ENCODE results near the gene KNTC1.
"Not testable (repeated sequence)": the region's sequence is repeated elsewhere in the genome, so short reads cannot be mapped to it uniquely, and the experiment has no call there.

Gene KNTC1

GRCh38 chr12:122563361-122563760 lies 36.3 kb downstream of the KNTC1 start:
- DNase-seq (ENCODE audit: low read depth): no peak
- TF ChIP-seq, protein P1, sequence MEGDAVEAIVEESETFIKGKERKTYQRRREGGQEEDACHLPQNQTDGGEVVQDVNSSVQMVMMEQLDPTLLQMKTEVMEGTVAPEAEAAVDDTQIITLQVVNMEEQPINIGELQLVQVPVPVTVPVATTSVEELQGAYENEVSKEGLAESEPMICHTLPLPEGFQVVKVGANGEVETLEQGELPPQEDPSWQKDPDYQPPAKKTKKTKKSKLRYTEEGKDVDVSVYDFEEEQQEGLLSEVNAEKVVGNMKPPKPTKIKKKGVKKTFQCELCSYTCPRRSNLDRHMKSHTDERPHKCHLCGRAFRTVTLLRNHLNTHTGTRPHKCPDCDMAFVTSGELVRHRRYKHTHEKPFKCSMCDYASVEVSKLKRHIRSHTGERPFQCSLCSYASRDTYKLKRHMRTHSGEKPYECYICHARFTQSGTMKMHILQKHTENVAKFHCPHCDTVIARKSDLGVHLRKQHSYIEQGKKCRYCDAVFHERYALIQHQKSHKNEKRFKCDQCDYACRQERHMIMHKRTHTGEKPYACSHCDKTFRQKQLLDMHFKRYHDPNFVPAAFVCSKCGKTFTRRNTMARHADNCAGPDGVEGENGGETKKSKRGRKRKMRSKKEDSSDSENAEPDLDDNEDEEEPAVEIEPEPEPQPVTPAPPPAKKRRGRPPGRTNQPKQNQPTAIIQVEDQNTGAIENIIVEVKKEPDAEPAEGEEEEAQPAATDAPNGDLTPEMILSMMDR (IDR thresholded peaks at IDR 0.05; ENCODE audit: insufficient read depth, low read depth, low read length, missing control alignments): no peak
- H3K4me3 ChIP-seq (ENCODE audit: low read depth, low read length): no peak overlapping the region

DNA sequence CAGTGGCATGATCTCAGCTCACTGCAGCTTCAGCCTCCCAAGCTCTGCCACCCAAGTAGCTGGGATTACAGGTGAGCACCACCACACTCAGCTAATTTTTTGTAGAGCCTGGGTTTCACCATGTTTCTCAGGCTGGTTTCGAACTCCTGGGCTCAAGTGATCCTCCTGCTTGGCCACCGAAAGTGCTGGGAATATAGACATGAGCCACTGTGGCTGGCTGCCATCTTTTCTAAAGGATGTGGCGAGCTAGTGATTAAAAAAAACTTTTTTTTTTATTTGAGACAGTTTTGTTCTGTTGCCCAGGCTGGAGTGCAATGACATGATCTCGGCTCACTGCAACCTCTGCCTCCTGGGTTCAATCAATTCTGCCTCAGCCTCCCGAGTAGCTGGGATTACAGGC lies 39.8 kb downstream of the KNTC1 start:
- not testable (repeated sequence) for DNase-seq (ENCODE audit: low read depth)

DNA sequence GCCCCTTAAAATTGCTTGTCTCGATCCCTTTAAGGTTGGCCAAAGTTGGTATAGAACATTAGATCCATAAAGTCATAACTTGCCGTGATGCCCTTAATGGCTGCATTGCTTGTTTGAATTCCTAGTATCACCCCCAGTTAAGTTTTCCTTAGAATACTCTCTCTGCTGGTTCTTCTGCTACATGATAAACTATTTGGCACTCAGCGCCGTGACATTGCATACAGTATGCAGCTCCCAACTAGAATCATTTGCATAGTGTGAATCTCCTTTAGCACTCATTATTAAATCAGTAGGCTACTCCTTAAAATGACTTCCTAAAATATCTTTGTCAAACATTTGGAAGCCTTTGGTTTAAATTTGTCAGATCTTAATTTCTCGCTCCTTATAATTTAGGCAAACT lies 42.2 kb downstream of the KNTC1 start:
- no peak overlapping the region for H3K4me3 ChIP-seq (ENCODE audit: low read depth, low read length)
- TF ChIP-seq, protein P1 (IDR thresholded peaks at IDR 0.05; ENCODE audit: insufficient read depth, low read depth, low read length, missing control alignments): no peak
- DNase-seq (ENCODE audit: low read depth): no peak

More for the DNA sequence above, 39.8 kb downstream of the KNTC1 start:
- H3K4me3 ChIP-seq (ENCODE audit: low read depth, low read length): not testable (repeated sequence)

DNA sequence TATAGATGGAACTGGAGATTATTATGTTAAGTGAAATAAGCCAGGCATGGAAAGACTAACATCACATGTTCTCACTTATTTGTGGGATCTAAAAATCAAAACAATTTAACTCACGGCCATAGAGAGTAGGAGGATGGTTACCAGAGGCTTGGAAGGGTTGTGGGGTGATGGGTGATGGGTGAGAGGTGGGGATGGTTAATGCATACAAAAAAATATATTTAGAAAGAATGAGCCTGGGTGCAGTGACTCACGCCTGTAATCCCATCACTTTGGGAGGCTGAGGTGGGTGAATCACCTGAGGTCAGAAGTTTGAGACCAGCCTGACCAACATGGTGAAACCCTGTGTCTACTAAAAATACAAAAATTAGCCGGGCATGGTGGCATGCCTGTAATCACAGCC lies 43.0 kb downstream of the KNTC1 start:
- not testable (repeated sequence) for DNase-seq (ENCODE audit: low read depth)

GRCh38 chr12:122571821-122572220 lies 44.8 kb downstream of the KNTC1 start:
- TF ChIP-seq, protein P1 (IDR thresholded peaks at IDR 0.05; ENCODE audit: insufficient read depth, low read depth, low read length, missing control alignments): no peak
- DNase-seq (ENCODE audit: low read depth): no peak
- H3K4me3 ChIP-seq (ENCODE audit: low read depth, low read length): no peak overlapping the region

More for the DNA sequence above, 43.0 kb downstream of the KNTC1 start:
- H3K4me3 ChIP-seq (ENCODE audit: low read depth, low read length): not testable (repeated sequence)

- not testable (repeated sequence) for DNase-seq (ENCODE audit: low read depth); H3K4me3 ChIP-seq (ENCODE audit: low read depth, low read length)
Observed at GRCh38 chr12:122583294-122583693, 56.2 kb downstream of the KNTC1 start.

DNA sequence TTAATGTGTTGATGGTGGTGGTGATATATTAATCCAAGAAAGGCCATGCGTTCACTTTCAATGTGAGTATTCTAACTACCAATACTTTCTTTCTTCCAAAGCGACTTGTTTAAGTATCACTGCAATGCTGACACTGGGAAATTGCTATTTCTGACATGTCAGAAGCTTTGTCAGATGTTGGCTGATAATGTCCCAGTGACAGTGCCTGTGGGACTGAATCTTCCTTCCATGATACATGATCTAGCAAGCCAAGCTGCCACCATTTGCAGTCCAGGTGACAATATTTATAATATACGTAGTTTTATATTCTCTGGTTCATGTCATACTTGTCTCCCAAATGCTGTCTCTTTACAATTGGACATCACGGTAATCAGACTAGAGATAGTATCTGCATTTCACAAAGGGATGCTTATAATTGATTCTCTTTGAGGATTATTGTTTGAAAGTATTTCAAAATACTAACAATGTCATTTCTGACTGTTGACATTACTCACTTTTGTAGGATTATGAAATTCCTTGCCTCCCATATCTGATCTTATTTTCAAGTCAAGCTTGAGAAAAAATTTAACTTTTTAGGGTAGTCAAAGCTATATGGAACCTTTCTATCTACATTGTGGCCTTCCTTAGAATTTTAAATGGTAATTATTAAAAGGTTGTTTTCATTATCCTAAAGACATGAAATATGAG lies 57.3 kb downstream of the KNTC1 start:
- DNase-seq (ENCODE audit: low read depth): no peak
- H3K4me3 ChIP-seq (ENCODE audit: low read depth, low read length): no peak overlapping the region
- TF ChIP-seq, protein P1 (IDR thresholded peaks at IDR 0.05; ENCODE audit: insufficient read depth, low read depth, low read length, missing control alignments): no peak

DNA sequence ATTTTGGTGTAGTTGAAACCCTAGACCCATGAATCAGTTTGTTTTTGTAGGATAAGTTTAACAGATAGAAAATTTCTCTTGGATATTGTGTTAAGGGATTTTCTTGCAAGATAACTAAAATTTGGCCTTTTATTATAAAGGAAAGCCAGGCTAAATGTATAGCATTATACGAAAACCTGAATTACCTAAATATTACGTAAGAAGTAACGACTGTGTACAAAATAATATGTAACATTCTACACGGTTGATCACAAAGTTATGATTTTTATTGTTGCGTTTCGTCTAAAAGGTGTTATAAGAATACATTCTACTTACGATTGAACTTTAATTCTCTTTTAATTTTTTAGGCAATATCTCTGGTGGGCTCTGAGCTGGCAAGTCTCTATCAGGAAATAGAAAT lies 63.9 kb downstream of the KNTC1 start:
- DNase-seq (ENCODE audit: low read depth): no peak
- TF ChIP-seq, protein P1 (IDR thresholded peaks at IDR 0.05; ENCODE audit: insufficient read depth, low read depth, low read length, missing control alignments): no peak

GRCh38 chr12:122591966-122592365 lies 64.9 kb downstream of the KNTC1 start:
- H3K4me3 ChIP-seq (ENCODE audit: low read depth, low read length); DNase-seq (ENCODE audit: low read depth): not testable (repeated sequence)

More for the DNA sequence above, 63.9 kb downstream of the KNTC1 start:
- no peak overlapping the region for H3K4me3 ChIP-seq (ENCODE audit: low read depth, low read length)

GRCh38 chr12:122592543-122592942 lies 65.5 kb downstream of the KNTC1 start:
- DNase-seq (ENCODE audit: low read depth); H3K4me3 ChIP-seq (ENCODE audit: low read depth, low read length): not testable (repeated sequence)

Measured in GM12865 (cell line).